ENCODE measurements around the gene BST1. TPM values are rescaled to one million over a fixed set of nuclear protein-coding genes. Genes with fewer than 3 reads are reported as not detected.

The BST1 gene
- total RNA-seq, 1 experiment from 2014 or later, result not detected

DNA sequence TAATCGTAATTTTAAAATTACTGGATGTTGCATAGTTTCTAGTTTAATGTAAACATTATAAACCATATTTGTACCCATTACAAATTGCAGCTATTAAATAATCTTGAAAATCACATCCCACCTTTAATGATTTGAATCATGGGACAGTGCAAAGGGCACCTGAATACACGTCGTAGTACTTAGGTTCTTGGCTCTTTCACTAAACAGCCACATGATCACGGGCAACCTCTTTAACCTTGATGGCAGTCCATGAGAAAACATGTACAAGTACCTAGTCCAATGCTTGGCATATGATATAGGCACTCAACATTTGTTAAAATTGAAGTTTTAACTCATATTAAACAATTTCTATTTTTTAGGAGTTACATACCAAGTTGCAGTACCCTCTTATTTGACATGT lies 35.9 kb upstream of the BST1 start:
- no peak overlapping the region for H4K5ac ChIP-seq (ENCODE audit: insufficient read length, low read depth, low read length)
- H3K4me3 Mint-ChIP-seq, result no peak overlapping the region
- no peak overlapping the region for H3T11ph ChIP-seq (ENCODE audit: low read length)
- no peak overlapping the region for H2BK12ac ChIP-seq (ENCODE audit: insufficient read length, low read depth, low read length)
- H3K36me3 Mint-ChIP-seq (ENCODE audit: insufficient read depth in 1 of 3, low read depth in 3 of 3), result peaks cover 5 to 26% (median 23%) of the 10 kb centered on the region in 3 experiments; a peak in 6 of 7 replicates
- no peak overlapping the region for H3K27ac ChIP-seq (ENCODE audit: insufficient read length, low read depth, low read length)
- WGBS (ENCODE audit: extremely low coverage, insufficient read length, low lambda C conversion rate), result no CpG with 5 or more reads among the region's 4 CpGs
- H3K27ac Mint-ChIP-seq, result no peak overlapping the region
- peaks cover 2% of the 10 kb centered on the region for H3K79me1 ChIP-seq (ENCODE audit: insufficient read depth, low read depth, low read length, poor library complexity, severe bottlenecking)
- H3K9me3 Mint-ChIP-seq, result no peaks in the 10 kb centered on the region
- TF ChIP-seq, protein P1, sequence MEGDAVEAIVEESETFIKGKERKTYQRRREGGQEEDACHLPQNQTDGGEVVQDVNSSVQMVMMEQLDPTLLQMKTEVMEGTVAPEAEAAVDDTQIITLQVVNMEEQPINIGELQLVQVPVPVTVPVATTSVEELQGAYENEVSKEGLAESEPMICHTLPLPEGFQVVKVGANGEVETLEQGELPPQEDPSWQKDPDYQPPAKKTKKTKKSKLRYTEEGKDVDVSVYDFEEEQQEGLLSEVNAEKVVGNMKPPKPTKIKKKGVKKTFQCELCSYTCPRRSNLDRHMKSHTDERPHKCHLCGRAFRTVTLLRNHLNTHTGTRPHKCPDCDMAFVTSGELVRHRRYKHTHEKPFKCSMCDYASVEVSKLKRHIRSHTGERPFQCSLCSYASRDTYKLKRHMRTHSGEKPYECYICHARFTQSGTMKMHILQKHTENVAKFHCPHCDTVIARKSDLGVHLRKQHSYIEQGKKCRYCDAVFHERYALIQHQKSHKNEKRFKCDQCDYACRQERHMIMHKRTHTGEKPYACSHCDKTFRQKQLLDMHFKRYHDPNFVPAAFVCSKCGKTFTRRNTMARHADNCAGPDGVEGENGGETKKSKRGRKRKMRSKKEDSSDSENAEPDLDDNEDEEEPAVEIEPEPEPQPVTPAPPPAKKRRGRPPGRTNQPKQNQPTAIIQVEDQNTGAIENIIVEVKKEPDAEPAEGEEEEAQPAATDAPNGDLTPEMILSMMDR (conservative IDR thresholded peaks at IDR 0.05), result no peak
- no peak overlapping the region for H4K91ac ChIP-seq (ENCODE audit: insufficient read length, low read depth, low read length)
- H3K4ac ChIP-seq (ENCODE audit: low read depth, low read length), result no peak overlapping the region
- no peak overlapping the region for H4K8ac ChIP-seq (replicated peaks; ENCODE audit: insufficient read length, low read depth, low read length)
- no peaks in the 10 kb centered on the region for H3K9me3 ChIP-seq (ENCODE audit: control insufficient read depth, low read depth, low read length)
- no peak overlapping the region for H2BK15ac ChIP-seq (ENCODE audit: low read depth, low read length)
- H3K27me3 ChIP-seq (ENCODE audit: insufficient read depth, low read length), result no peaks in the 10 kb centered on the region
- H2BK120ac ChIP-seq (ENCODE audit: low read depth, low read length, poor library complexity, severe bottlenecking), result no peak overlapping the region
- H3K4me1 ChIP-seq (ENCODE audit: insufficient read depth, low read length), result no peaks in the 10 kb centered on the region
- peaks cover 1% of the 10 kb centered on the region; the same call in 1 of the 2 replicates for H3K79me2 ChIP-seq (ENCODE audit: insufficient read depth, low read length)
- no peak overlapping the region for H3K9ac ChIP-seq (ENCODE audit: extremely low read depth, insufficient read length, low read length)
- no peaks in the 10 kb centered on the region for H3K27me3 Mint-ChIP-seq (ENCODE audit: low read depth)
- H3K4me2 ChIP-seq (ENCODE audit: insufficient read depth, insufficient read length, low read length), result no peak overlapping the region
- H3K4me1 Mint-ChIP-seq, result no peaks in the 10 kb centered on the region
- no peaks in the 10 kb centered on the region for H3K23me2 ChIP-seq (ENCODE audit: insufficient read length, low read depth, low read length, poor library complexity, severe bottlenecking)
- no peak for DNase-seq
- H4K20me1 ChIP-seq (ENCODE audit: control insufficient read depth, insufficient read depth, insufficient read length), result no peaks in the 10 kb centered on the region
- H3K56ac ChIP-seq (ENCODE audit: insufficient read length, low read depth, low read length), result no peak overlapping the region
- no peak overlapping the region for H2AK5ac ChIP-seq (ENCODE audit: insufficient read length, low read length)
- H3K14ac ChIP-seq (ENCODE audit: insufficient read depth, low read length), result no peak overlapping the region
- H2BK5ac ChIP-seq (ENCODE audit: insufficient read length, low read length), result no peak overlapping the region
- no peak overlapping the region for H2AFZ ChIP-seq (ENCODE audit: low read length)
- H2BK20ac ChIP-seq (ENCODE audit: low read depth, low read length, poor library complexity, severe bottlenecking), result no peak overlapping the region
- H3K23ac ChIP-seq (ENCODE audit: insufficient read length, low read depth, low read length), result no peak overlapping the region
- no peak overlapping the region for H3K18ac ChIP-seq (ENCODE audit: insufficient read length, low read depth, low read length)
